HG03354 (cell line): ENCODE results near the gene CRHR2.
"Not testable (repeated sequence)": the region's sequence is repeated elsewhere in the genome, so short reads cannot be mapped to it uniquely, and the experiment has no call there.

Experiments used
- ATAC-seq: cut with Tn5 transposase; IDR thresholded peaks from one replicate; pipeline ENCODE4 v1.9.1; 2021; ENCODE audit warnings: mild to moderate bottlenecking; ENCODE audit not compliant: unreplicated experiment, poor library complexity, severe bottlenecking

The CRHR2 gene

GRCh38 chr7:30657131-30657530 is 25.1 kb downstream of the CRHR2 start:
- no peak for ATAC-seq

GRCh38 chr7:30656006-30656957 is 26.0 kb downstream of the CRHR2 start:
- no peak for ATAC-seq

DNA sequence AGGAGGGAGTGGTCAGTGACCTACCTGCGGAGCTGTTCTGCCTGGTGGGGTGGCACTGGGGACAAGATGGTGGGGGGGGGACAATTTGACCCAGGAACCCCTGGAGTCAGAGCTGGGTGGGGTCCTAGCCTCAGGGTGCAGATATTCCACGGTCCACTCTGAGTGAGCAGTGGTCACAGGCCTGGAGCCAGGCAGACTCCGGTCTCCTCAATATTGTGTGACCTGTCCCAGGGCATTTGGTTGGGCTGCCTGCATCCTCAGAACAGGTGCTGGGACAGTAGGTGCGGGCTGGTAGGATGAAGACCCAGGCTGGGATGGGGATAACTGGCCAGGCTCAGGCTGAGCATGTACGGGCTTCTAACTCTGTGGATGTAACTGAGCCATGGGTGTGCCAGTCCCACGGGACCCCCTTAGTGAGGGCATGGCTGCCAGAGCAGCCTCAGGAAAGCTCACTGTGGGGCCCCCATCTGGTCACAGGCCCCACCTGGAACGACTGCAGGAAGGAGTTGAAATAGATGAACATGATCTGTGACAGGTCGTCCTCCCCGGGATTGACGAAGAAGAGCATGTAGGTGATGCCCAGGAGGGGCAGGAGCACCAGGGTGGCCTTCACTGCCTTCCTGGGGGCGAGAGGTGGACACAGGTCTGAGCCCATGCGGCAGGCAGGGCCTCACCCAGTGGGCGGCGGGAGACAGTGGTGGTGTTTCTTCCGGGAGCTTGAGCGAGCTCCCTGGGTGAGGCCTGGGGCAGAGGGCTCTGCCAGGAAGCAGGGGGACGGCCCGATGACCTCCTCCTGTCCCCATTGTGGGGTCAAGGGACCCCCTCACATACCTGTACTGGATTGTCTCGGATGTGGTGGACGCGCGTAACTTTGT is 26.9 kb downstream of the CRHR2 start:
- no peak for ATAC-seq

GRCh38 chr7:30654296-30655090 is 27.8 kb downstream of the CRHR2 start:
- ATAC-seq: no peak

DNA sequence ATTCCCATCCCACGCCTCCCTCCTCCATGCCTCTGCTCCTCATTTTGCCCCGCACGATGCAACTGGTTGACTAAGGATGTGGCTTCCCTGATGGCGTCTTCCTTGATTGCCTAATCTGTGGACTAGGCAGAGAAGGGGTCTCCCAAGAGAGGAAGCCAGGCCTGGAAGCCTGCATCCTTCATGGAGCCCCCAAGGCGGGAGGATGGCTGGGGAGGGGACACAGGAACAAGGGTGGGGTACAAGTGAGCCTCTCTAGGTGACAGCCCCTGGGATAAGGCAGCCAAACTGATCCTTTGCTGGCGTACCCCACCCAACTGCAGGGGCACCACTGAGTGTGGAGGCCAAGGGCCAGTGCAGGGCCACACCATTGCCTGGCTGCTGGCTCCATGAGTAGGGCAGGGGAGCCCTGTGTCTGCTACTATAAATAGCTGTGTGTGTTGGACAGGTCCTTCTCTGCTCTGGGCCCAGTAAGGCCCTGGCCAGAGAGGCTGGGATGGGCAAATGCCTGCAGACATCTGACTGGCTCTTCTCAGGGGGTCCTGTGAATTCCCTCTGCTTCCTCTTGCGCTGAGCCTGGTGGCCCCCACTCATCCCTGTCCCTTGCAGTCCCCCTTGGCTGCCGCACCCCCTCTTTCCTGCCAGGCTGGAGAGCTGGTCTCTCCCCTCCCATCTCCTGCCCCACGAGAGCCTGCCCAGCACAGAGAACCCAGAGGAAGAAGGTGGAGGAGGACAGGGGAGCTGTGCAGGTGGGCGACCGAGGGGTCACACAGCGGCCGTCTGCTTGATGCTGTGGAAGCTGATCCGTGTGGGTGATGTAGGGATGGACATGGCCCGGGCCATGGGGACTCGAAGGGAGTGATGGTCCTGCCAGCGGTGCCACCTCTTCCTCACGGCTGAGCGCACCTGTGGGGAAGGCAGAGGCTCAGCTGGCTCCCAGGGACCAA is 29.3 kb downstream of the CRHR2 start:
- ATAC-seq: no peak

GRCh38 chr7:30652132-30652531 is 30.1 kb downstream of the CRHR2 start:
- ATAC-seq: no peak

DNA sequence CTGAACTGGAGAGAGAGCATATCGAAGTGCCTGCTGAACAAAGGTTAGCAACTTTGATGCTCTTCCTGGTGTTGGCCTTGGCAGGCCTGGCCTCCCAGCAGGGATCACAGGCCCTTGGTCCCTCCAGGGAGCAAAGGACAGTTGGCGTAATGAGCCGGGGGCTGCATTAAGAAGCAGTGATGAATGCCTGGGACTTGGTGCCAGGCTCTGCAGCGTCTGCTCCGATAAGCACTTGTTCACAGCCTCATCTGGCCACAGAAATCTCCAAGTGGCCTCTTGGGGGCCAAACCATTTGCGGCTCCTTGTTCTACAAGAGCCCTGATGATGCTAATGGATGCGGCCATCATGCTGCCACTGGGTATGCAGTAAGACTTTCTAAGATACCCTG is 31.8 kb downstream of the CRHR2 start:
- no peak for ATAC-seq

GRCh38 chr7:30649717-30650420 is 32.4 kb downstream of the CRHR2 start:
- no peak for ATAC-seq

GRCh38 chr7:30648744-30649540 is 33.3 kb downstream of the CRHR2 start:
- no peak for ATAC-seq

- no peak for ATAC-seq
Measured at GRCh38 chr7:30647589-30648364, 34.5 kb downstream of the CRHR2 start.

DNA sequence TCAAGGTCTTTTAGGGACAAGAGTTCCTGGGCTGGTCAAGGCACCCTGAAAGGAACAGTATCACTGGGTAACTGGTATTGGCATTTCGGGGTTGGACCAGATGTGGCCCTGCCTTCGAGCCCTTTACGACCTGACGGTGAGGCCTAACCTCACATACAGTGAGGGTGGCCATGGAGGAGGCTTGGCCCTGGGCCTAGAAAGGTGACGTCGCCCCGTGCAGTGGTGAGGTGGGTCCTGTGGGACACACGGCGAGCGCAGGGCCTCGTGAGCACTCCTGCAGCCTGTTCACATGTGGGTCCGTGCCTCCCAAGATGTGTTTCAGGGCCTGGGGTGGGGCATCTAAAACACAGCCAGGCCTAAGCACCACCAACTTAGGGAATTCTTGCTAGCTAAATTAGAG is 36.1 kb downstream of the CRHR2 start:
- no peak for ATAC-seq

DNA sequence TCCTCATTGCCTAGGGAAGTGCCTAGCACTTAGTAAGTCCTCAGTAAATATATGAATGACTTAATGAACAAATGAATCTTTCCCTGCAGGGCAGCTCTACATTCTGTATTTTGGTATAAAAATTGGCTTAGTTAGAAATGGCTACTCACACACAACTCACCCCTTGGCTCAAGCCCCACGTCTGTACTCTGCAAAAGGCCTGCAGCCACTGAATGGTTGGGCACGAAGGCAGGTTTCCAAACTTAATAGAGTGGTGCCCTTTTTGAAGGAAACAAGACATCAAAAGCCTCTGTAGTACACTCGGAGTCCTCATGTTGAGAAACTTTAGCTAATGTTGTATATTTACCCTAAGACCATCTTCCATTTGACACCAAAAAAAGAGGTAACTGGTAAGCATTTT is 36.6 kb downstream of the CRHR2 start:
- no peak for ATAC-seq

GRCh38 chr7:30644286-30644955 is 37.8 kb downstream of the CRHR2 start:
- no peak for ATAC-seq

DNA sequence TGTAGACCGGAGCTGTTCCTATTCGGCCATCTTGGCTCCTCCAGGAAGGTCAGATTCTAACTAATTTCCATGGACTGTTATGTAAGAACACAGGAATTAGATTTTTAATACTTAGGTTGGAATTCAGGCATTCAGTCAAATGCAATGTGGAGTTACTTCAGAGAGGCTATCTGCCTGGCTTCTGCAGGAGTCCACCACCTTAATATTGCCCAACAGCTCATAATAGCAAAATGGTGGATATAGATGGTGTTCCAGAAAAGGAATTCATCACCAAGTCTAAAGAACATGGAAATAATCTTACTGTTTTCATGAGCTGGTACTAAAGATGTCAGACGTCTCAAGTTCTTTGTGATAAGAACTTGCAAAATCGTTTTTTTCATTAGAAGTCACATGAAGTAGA is 39.5 kb downstream of the CRHR2 start:
- ATAC-seq: no peak

DNA sequence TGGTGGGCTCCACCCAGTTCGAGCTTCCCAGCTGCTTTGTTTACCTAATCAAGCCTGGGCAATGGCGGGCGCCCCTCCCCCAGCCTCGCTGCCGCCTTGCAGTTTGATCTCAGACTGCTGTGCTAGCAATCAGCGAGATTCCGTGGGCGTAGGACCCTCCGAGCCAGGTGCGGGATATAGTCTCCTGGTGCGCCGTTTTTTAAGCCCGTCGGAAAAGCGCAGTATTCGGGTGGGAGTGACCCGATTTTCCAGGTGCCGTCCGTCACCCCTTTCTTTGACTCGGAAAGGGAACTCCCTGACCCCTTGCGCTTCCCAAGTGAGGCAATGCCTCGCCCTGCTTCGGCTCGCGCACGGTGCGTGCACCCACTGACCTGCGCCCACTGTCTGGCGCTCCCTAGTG is 39.9 kb downstream of the CRHR2 start:
- not testable (repeated sequence) for ATAC-seq

DNA sequence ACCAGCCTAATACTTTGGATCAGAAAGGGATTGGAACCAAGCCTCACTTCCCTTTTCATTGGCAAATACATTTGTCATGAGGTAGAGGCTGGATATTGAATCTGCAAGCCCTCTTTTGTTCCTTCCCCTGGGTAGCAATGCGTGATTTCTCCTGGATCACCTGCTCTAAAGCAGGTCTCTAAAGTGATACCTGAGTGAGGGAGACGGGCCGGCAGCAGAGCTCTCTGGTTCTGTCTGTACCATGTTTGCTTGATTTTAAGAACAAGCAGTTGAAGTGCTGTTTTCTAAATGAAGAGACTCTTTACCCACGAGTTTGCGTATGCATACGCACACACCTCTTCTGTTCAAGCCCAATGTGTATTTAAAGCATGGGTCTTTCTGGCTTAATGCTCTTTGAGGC is 46.5 kb downstream of the CRHR2 start:
- ATAC-seq: no peak
